Activated naive CD8-positive, alpha-beta T cell treated with anti-CD3 and anti-CD28 coated beads, Interleukin-2, amount 50 U/mL, for 24 hours (primary cell): ENCODE data around the gene CGREF1.
A peak's percentile ranks its signal among the peaks of the same experiment; 100 is the strongest.
"Not testable (repeated sequence)": the region's sequence is repeated elsewhere in the genome, so short reads cannot be mapped to it uniquely, and the experiment has no call there.

ENCODE experiments used
- ATAC-seq: fragments of 150-1000 bp; cut with Tn5 transposase; one replicate; pipeline ENCODE4 v1.10.0; 2021
- DNase-seq: peaks from one replicate; pipeline ENCODE4 v3.0.0; 2021
- H3K27ac Mint-ChIP-seq: one replicate; pipeline ENCODE4 v1.8.0; 2021; ENCODE audit warnings: mild to moderate bottlenecking, mixed read lengths
- H3K27me3 Mint-ChIP-seq: one replicate; pipeline ENCODE4 v1.8.0; 2021; ENCODE audit warnings: mixed read lengths
- H3K36me3 Mint-ChIP-seq: one replicate; pipeline ENCODE4 v1.8.0; 2021; ENCODE audit warnings: low read depth, mixed read lengths
- H3K4me1 Mint-ChIP-seq: one replicate; pipeline ENCODE4 v1.8.0; 2021; ENCODE audit warnings: mixed read lengths
- H3K4me3 Mint-ChIP-seq: one replicate; pipeline ENCODE4 v1.8.0; 2021; ENCODE audit warnings: mild to moderate bottlenecking, moderate library complexity, mixed read lengths
- H3K9me3 Mint-ChIP-seq: one replicate; pipeline ENCODE4 v1.8.0; 2021; ENCODE audit warnings: mixed read lengths

The CGREF1 gene

GRCh38 chr2:27130396-27130795 lies 11.5 kb upstream of the CGREF1 start:
- no peak overlapping the region for H3K4me3 Mint-ChIP-seq
- ATAC-seq (no peak), DNase-seq (no peak)
- peak overlapping the region; percentile 6 for H3K27ac Mint-ChIP-seq
- peaks cover 25% of the 10 kb centered on the region for H3K4me1 Mint-ChIP-seq
- peaks cover 2% of the 10 kb centered on the region for H3K27me3 Mint-ChIP-seq
- H3K9me3 Mint-ChIP-seq: no peaks in the 10 kb centered on the region
- H3K36me3 Mint-ChIP-seq: peaks cover 24% of the 10 kb centered on the region

GRCh38 chr2:27128668-27129571 lies 10.0 kb upstream of the CGREF1 start:
- Mint-ChIP-seq H3K27me3 (no peaks in the 10 kb centered on the region), H3K36me3 (peaks cover 22% of the 10 kb centered on the region), H3K4me3 (no peak overlapping the region), H3K27ac (no peak overlapping the region), H3K9me3 (no peaks in the 10 kb centered on the region), H3K4me1 (peaks cover 16% of the 10 kb centered on the region)
- no peak for DNase-seq
- ATAC-seq: no peak

GRCh38 chr2:27127883-27128667 lies 9.1 kb upstream of the CGREF1 start:
- H3K27ac Mint-ChIP-seq: no peak overlapping the region
- peaks cover 16% of the 10 kb centered on the region for H3K36me3 Mint-ChIP-seq
- DNase-seq (no peak), ATAC-seq (no peak)
- H3K4me1 Mint-ChIP-seq: peaks cover 12% of the 10 kb centered on the region
- no peak overlapping the region for H3K4me3 Mint-ChIP-seq
- no peaks in the 10 kb centered on the region for H3K27me3 Mint-ChIP-seq
- H3K9me3 Mint-ChIP-seq: no peaks in the 10 kb centered on the region

- no peak for ATAC-seq
- Mint-ChIP-seq H3K4me1 (peaks cover 6% of the 10 kb centered on the region), H3K36me3 (peaks cover 9% of the 10 kb centered on the region), H3K27ac (no peak overlapping the region), H3K27me3 (peaks cover 9% of the 10 kb centered on the region), H3K4me3 (no peak overlapping the region), H3K9me3 (no peaks in the 10 kb centered on the region)
- DNase-seq: no peak
Observed at GRCh38 chr2:27126252-27126710, 7.4 kb upstream of the CGREF1 start.

- no peak for ATAC-seq
- Mint-ChIP-seq H3K4me1 (peaks cover 6% of the 10 kb centered on the region), H3K9me3 (no peaks in the 10 kb centered on the region), H3K4me3 (no peak overlapping the region), H3K27ac (no peak overlapping the region), H3K36me3 (peaks cover 3% of the 10 kb centered on the region), H3K27me3 (peaks cover 17% of the 10 kb centered on the region)
- no peak for DNase-seq
Observed at GRCh38 chr2:27125104-27125503, 6.2 kb upstream of the CGREF1 start.

- no peaks in the 10 kb centered on the region for H3K9me3 Mint-ChIP-seq
- no peaks in the 10 kb centered on the region for H3K36me3 Mint-ChIP-seq
- ATAC-seq (peak; percentile 71), DNase-seq (peak; percentile 66)
- peak within 1 kb of the TSS; percentile 78 for H3K4me3 Mint-ChIP-seq
- H3K27me3 Mint-ChIP-seq: peaks cover 27% of the 10 kb centered on the region
- peaks cover 15% of the 10 kb centered on the region for H3K4me1 Mint-ChIP-seq
- H3K27ac Mint-ChIP-seq: no peak within 1 kb of the TSS
Observed at GRCh38 chr2:27123302-27124150, 4.6 kb upstream of the CGREF1 start, which contains the start of gene ABHD1. Gene ABHD1 (plus strand): TSS chr2:27123815. CDS start chr2:27123949, 134 bp downstream.

- H3K27me3 Mint-ChIP-seq: peaks cover 33% of the 10 kb centered on the region
- DNase-seq (no peak), ATAC-seq (no peak)
- H3K4me3 Mint-ChIP-seq: peak overlapping the region; percentile 78
- no peaks in the 10 kb centered on the region for H3K36me3 Mint-ChIP-seq
- no peaks in the 10 kb centered on the region for H3K9me3 Mint-ChIP-seq
- peaks cover 18% of the 10 kb centered on the region for H3K4me1 Mint-ChIP-seq
- no peak overlapping the region for H3K27ac Mint-ChIP-seq
Observed at GRCh38 chr2:27122791-27123190, 3.9 kb upstream of the CGREF1 start.

GRCh38 chr2:27121906-27122305 lies 3.0 kb upstream of the CGREF1 start:
- Mint-ChIP-seq H3K4me1 (peaks cover 18% of the 10 kb centered on the region), H3K9me3 (no peaks in the 10 kb centered on the region), H3K4me3 (no peak overlapping the region), H3K27me3 (peaks cover 38% of the 10 kb centered on the region), H3K27ac (no peak overlapping the region), H3K36me3 (no peaks in the 10 kb centered on the region)
- ATAC-seq: no peak
- no peak for DNase-seq

GRCh38 chr2:27119330-27119670 lies 372 bp upstream of the CGREF1 start:
- Mint-ChIP-seq H3K4me1 (peaks cover 18% of the 10 kb centered on the region), H3K27me3 (peaks cover 40% of the 10 kb centered on the region), H3K4me3 (peak overlapping the region; percentile 72), H3K27ac (peak overlapping the region; percentile 71)
- ATAC-seq, H3K36me3 Mint-ChIP-seq, DNase-seq, H3K9me3 Mint-ChIP-seq: not testable (repeated sequence)

GRCh38 chr2:27117995-27118524 lies 868 bp downstream of the CGREF1 start:
- H3K27ac Mint-ChIP-seq: no peak overlapping the region
- no peak for ATAC-seq
- peaks cover 40% of the 10 kb centered on the region for H3K27me3 Mint-ChIP-seq
- no peak for DNase-seq
- H3K4me3 Mint-ChIP-seq: peak overlapping the region; percentile 57
- H3K36me3 Mint-ChIP-seq: no peaks in the 10 kb centered on the region
- peaks cover 14% of the 10 kb centered on the region for H3K4me1 Mint-ChIP-seq
- H3K9me3 Mint-ChIP-seq: no peaks in the 10 kb centered on the region

- Mint-ChIP-seq H3K27me3 (peaks cover 27% of the 10 kb centered on the region), H3K4me3 (no peak overlapping the region), H3K27ac (no peak overlapping the region), H3K9me3 (no peaks in the 10 kb centered on the region), H3K36me3 (no peaks in the 10 kb centered on the region), H3K4me1 (peaks cover 12% of the 10 kb centered on the region)
- DNase-seq (no peak), ATAC-seq (no peak)
Observed at GRCh38 chr2:27115519-27115918, 3.4 kb downstream of the CGREF1 start.

GRCh38 chr2:27111392-27112078 lies 7.4 kb downstream of the CGREF1 start:
- ATAC-seq, H3K9me3 Mint-ChIP-seq, H3K4me1 Mint-ChIP-seq, DNase-seq, H3K27ac Mint-ChIP-seq, H3K36me3 Mint-ChIP-seq, H3K27me3 Mint-ChIP-seq, H3K4me3 Mint-ChIP-seq: not testable (repeated sequence)

GRCh38 chr2:27110603-27111352 lies 8.2 kb downstream of the CGREF1 start:
- H3K36me3 Mint-ChIP-seq, ATAC-seq, H3K4me3 Mint-ChIP-seq, DNase-seq, H3K9me3 Mint-ChIP-seq, H3K4me1 Mint-ChIP-seq, H3K27ac Mint-ChIP-seq, H3K27me3 Mint-ChIP-seq: not testable (repeated sequence)
